A673 (cell line): ENCODE results near the gene BCR.

Source experiments
- EZH2 ChIP-seq: fragments of 200-600 bp; sonication (generic); IDR thresholded peaks from 2 replicates; pipeline ENCODE4 v1.6.1; 2017; ENCODE audit warnings: borderline replicate concordance, low read depth, mild to moderate bottlenecking, mixed read lengths, antibody characterized with exemption, low read length; ENCODE audit not compliant: poor library complexity, severe bottlenecking
- TF ChIP-seq, protein P1 (sequence below): fragments of 300-800, 200-600 bp; sonication (generic); conservative IDR thresholded peaks from 2 replicates; pipeline ENCODE4 v1.5.1; 2017; ENCODE audit warnings: low read depth, mild to moderate bottlenecking, antibody characterized with exemption, low read length, moderate library complexity, mixed read lengths

DNA sequence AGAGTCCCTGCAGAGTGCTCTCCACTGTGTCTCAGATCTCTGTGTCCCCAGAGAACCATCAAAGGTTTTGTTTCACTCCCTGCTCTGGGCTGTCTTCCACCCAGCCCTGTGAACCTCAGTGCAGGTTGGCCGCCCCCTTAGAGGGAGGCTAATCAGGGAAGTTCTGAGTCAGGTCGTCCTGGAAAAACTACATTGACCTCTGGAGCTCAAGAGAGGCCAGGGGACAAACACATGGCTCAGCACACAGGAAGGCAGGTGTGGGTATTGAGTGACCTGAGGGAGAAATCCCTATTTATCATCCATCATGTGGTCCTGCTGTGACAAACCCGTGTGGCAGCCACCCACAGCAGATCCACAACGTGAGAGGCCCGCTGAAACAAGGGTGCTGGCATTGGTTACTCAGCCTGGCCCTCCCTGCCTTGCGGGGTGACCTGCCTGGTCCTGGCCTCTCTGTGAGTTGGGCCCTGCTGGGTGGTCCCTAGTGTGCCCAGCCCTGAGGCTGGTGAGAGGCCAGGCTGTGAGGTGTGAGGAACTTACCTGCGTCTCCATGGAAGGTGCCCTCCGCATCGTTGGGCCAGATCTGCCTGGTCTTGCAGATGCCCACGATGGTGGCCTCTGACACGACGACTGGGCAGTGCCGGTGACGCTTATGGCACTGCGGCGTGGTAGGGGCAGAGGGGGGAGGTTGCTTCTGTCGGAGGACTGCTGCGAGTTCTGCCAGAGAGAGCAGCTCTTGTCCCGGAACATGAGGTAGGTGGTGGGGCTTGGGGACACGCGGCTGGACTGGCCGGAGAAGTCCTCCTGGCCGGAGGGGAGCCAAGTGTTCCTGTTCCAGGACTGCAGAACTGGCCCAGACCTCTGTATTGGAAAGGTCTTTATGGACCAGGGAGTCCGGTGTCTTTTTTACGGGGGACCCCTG, 669 bp upstream of the BCR start:
- TF ChIP-seq, protein P1, sequence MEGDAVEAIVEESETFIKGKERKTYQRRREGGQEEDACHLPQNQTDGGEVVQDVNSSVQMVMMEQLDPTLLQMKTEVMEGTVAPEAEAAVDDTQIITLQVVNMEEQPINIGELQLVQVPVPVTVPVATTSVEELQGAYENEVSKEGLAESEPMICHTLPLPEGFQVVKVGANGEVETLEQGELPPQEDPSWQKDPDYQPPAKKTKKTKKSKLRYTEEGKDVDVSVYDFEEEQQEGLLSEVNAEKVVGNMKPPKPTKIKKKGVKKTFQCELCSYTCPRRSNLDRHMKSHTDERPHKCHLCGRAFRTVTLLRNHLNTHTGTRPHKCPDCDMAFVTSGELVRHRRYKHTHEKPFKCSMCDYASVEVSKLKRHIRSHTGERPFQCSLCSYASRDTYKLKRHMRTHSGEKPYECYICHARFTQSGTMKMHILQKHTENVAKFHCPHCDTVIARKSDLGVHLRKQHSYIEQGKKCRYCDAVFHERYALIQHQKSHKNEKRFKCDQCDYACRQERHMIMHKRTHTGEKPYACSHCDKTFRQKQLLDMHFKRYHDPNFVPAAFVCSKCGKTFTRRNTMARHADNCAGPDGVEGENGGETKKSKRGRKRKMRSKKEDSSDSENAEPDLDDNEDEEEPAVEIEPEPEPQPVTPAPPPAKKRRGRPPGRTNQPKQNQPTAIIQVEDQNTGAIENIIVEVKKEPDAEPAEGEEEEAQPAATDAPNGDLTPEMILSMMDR, result no peak
- no peak for TF ChIP-seq EZH2
